ENCODE data around the gene SDS.

SDS gene

GRCh38 chr12:113351089-113351488 is 52.6 kb downstream of the SDS start:
- no peak for DNase-seq (ENCODE audit: low read depth, low spot score)
- no peak overlapping the region for H3K4me3 ChIP-seq (ENCODE audit: low read depth, low read length)
- CTCF ChIA-PET, result no interaction called here
- no peak for TF ChIP-seq CTCF (IDR thresholded peaks at IDR 0.05; ENCODE audit: insufficient read depth, low read length, missing control alignments)
- POLR2A ChIA-PET, result no interaction called here

- DNase-seq (ENCODE audit: low read depth, low spot score), result no peak
- ChIA-PET POLR2A (no interaction called here), CTCF (no interaction called here)
- H3K4me3 ChIP-seq (ENCODE audit: low read depth, low read length), result no peak overlapping the region
- TF ChIP-seq CTCF (IDR thresholded peaks at IDR 0.05; ENCODE audit: insufficient read depth, low read length, missing control alignments), result no peak
These were observed 54.7 kb downstream of the SDS start for GRCh38 chr12:113348849-113349536.

- no peak for TF ChIP-seq CTCF (IDR thresholded peaks at IDR 0.05; ENCODE audit: insufficient read depth, low read length, missing control alignments)
- ChIA-PET CTCF (no interaction called here), POLR2A (no interaction called here)
- no peak for DNase-seq (ENCODE audit: low read depth, low spot score)
- H3K4me3 ChIP-seq (ENCODE audit: low read depth, low read length), result no peak overlapping the region
These were observed 55.8 kb downstream of the SDS start for GRCh38 chr12:113347892-113348291.

- ChIA-PET CTCF (no interaction called here), POLR2A (interaction anchor here (0.6 kb wide), 1 partner anchor 67 kb away, joined by 3 read pairs; no protein-coding TSS in a partner anchor)
- H3K4me3 ChIP-seq (ENCODE audit: low read depth, low read length), result no peak overlapping the region
- no peak for DNase-seq (ENCODE audit: low read depth, low spot score)
- TF ChIP-seq CTCF (IDR thresholded peaks at IDR 0.05; ENCODE audit: insufficient read depth, low read length, missing control alignments), result no peak
These were observed 56.6 kb downstream of the SDS start for GRCh38 chr12:113347107-113347506.

GRCh38 chr12:113346353-113346752 is 57.3 kb downstream of the SDS start:
- H3K4me3 ChIP-seq (ENCODE audit: low read depth, low read length), result no peak overlapping the region
- no peak for TF ChIP-seq CTCF (IDR thresholded peaks at IDR 0.05; ENCODE audit: insufficient read depth, low read length, missing control alignments)
- POLR2A ChIA-PET, result interaction anchor here (0.6 kb wide), 1 partner anchor 66 kb away, joined by 3 read pairs; no protein-coding TSS in a partner anchor
- CTCF ChIA-PET, result no interaction called here
- DNase-seq (ENCODE audit: low read depth, low spot score), result no peak

- ChIA-PET POLR2A (no interaction called here), CTCF (interaction anchor here (1.0 kb wide), 1 partner anchor 9 kb away, joined by 3 read pairs; no protein-coding TSS in a partner anchor)
- no peak for TF ChIP-seq CTCF (IDR thresholded peaks at IDR 0.05; ENCODE audit: insufficient read depth, low read length, missing control alignments)
- no peak for DNase-seq (ENCODE audit: low read depth, low spot score)
- H3K4me3 ChIP-seq (ENCODE audit: low read depth, low read length), result no peak overlapping the region
These were observed 58.4 kb downstream of the SDS start for GRCh38 chr12:113345318-113345717.
